ENCODE data around the gene DHX15. TPM values are rescaled to one million over a fixed set of nuclear protein-coding genes. Genes with fewer than 3 reads are reported as not detected.
A peak's percentile ranks its signal among the peaks of the same experiment; 100 is the strongest.

Gene DHX15
- total RNA-seq, 1 donor from 2014 or later: 102 TPM

GRCh38 chr4:24569662-24570061, 14.7 kb downstream of the DHX15 start:
- no peak overlapping the region for H3K27ac Mint-ChIP-seq (ENCODE audit: unreplicated experiment)
- no peak for TF ChIP-seq CTCF (IDR thresholded peaks at IDR 0.05)
- peaks cover 33% of the 10 kb centered on the region for H3K36me3 Mint-ChIP-seq (ENCODE audit: unreplicated experiment)
- peaks cover 32% of the 10 kb centered on the region for H3K4me1 Mint-ChIP-seq (ENCODE audit: unreplicated experiment)
- no peak overlapping the region for H3K4me3 Mint-ChIP-seq (ENCODE audit: unreplicated experiment)
- no peak for DNase-seq (ENCODE audit: extremely low spot score, unreplicated experiment)
- no peaks in the 10 kb centered on the region for H3K9me3 Mint-ChIP-seq (ENCODE audit: unreplicated experiment)
- H3K27me3 Mint-ChIP-seq (ENCODE audit: unreplicated experiment): no peaks in the 10 kb centered on the region

GRCh38 chr4:24568425-24568824, 15.9 kb downstream of the DHX15 start:
- DNase-seq (ENCODE audit: extremely low spot score, unreplicated experiment): no peak
- Mint-ChIP-seq H3K27me3 (ENCODE audit: unreplicated experiment) (no peaks in the 10 kb centered on the region), H3K9me3 (ENCODE audit: unreplicated experiment) (no peaks in the 10 kb centered on the region), H3K36me3 (ENCODE audit: unreplicated experiment) (peaks cover 28% of the 10 kb centered on the region), H3K4me1 (ENCODE audit: unreplicated experiment) (peaks cover 35% of the 10 kb centered on the region), H3K27ac (ENCODE audit: unreplicated experiment) (no peak overlapping the region), H3K4me3 (ENCODE audit: unreplicated experiment) (no peak overlapping the region)
- no peak for TF ChIP-seq CTCF (IDR thresholded peaks at IDR 0.05)

GRCh38 chr4:24565054-24565453, 19.3 kb downstream of the DHX15 start:
- no peak for DNase-seq (ENCODE audit: extremely low spot score, unreplicated experiment)
- TF ChIP-seq CTCF (IDR thresholded peaks at IDR 0.05): no peak
- Mint-ChIP-seq H3K9me3 (ENCODE audit: unreplicated experiment) (no peaks in the 10 kb centered on the region), H3K36me3 (ENCODE audit: unreplicated experiment) (peaks cover 31% of the 10 kb centered on the region), H3K27me3 (ENCODE audit: unreplicated experiment) (no peaks in the 10 kb centered on the region), H3K4me3 (ENCODE audit: unreplicated experiment) (no peak overlapping the region), H3K4me1 (ENCODE audit: unreplicated experiment) (peaks cover 40% of the 10 kb centered on the region), H3K27ac (ENCODE audit: unreplicated experiment) (peak overlapping the region; percentile 34)

- peaks cover 26% of the 10 kb centered on the region for H3K36me3 Mint-ChIP-seq (ENCODE audit: unreplicated experiment)
- DNase-seq (ENCODE audit: extremely low spot score, unreplicated experiment): no peak
- no peaks in the 10 kb centered on the region for H3K27me3 Mint-ChIP-seq (ENCODE audit: unreplicated experiment)
These were observed 19.9 kb downstream of the DHX15 start for GRCh38 chr4:24564488-24564887.

More at GRCh38 chr4:24564488-24564887, 19.9 kb downstream of the DHX15 start:
- Mint-ChIP-seq H3K4me3 (ENCODE audit: unreplicated experiment) (no peak overlapping the region), H3K4me1 (ENCODE audit: unreplicated experiment) (peaks cover 44% of the 10 kb centered on the region), H3K27ac (ENCODE audit: unreplicated experiment) (peak overlapping the region; percentile 29), H3K9me3 (ENCODE audit: unreplicated experiment) (no peaks in the 10 kb centered on the region)
- no peak for TF ChIP-seq CTCF (IDR thresholded peaks at IDR 0.05)
